ENCODE data around the gene FAM180B. TPM values are rescaled to one million over a fixed set of nuclear protein-coding genes. Genes with fewer than 3 reads are reported as not detected.

FAM180B gene
- total and polyA plus RNA-seq, 4 donors, result not detected

- no peak overlapping the region for H3K27ac ChIP-seq (ENCODE audit: low read depth in 1 of 2, low read length in 2 of 2)
- no peaks in the 10 kb centered on the region for H3K27me3 ChIP-seq (ENCODE audit: control insufficient read depth in 4 of 4, insufficient read depth in 4 of 4, low read length in 3 of 4)
- H3K4me3 ChIP-seq (ENCODE audit: low read depth in 1 of 3, low read length in 3 of 3), result no peak overlapping the region
- no peak for DNase-seq (ENCODE audit: low spot score)
- peaks cover 0 to 15% (median 4%) of the 10 kb centered on the region in 4 donors for H3K36me3 ChIP-seq (ENCODE audit: control insufficient read depth in 4 of 4, insufficient read depth in 3 of 4, low read depth in 1 of 4, low read length in 3 of 4)
- no peaks in the 10 kb centered on the region for H3K9me3 ChIP-seq (ENCODE audit: control insufficient read depth in 4 of 4, low read length in 3 of 4)
- no peak for TF ChIP-seq TAF1 (conservative IDR thresholded peaks at IDR 0.05)
- TF ChIP-seq GABPA (IDR thresholded peaks at IDR 0.05 in 1 of 2, conservative IDR thresholded peaks at IDR 0.05 in 1 of 2), result no peak
- TF ChIP-seq HNF4G (IDR thresholded peaks at IDR 0.05), result no peak
- TF ChIP-seq RXRA (IDR thresholded peaks at IDR 0.05), result no peak
- TF ChIP-seq FOXA1 (IDR thresholded peaks at IDR 0.05), result no peak
- TF ChIP-seq, protein P1, sequence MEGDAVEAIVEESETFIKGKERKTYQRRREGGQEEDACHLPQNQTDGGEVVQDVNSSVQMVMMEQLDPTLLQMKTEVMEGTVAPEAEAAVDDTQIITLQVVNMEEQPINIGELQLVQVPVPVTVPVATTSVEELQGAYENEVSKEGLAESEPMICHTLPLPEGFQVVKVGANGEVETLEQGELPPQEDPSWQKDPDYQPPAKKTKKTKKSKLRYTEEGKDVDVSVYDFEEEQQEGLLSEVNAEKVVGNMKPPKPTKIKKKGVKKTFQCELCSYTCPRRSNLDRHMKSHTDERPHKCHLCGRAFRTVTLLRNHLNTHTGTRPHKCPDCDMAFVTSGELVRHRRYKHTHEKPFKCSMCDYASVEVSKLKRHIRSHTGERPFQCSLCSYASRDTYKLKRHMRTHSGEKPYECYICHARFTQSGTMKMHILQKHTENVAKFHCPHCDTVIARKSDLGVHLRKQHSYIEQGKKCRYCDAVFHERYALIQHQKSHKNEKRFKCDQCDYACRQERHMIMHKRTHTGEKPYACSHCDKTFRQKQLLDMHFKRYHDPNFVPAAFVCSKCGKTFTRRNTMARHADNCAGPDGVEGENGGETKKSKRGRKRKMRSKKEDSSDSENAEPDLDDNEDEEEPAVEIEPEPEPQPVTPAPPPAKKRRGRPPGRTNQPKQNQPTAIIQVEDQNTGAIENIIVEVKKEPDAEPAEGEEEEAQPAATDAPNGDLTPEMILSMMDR (IDR thresholded peaks at IDR 0.05; ENCODE audit: low read depth, low read length, missing input control), result no peak
- no peak for TF ChIP-seq FOXA2 (IDR thresholded peaks at IDR 0.05)
- TF ChIP-seq YY1 (IDR thresholded peaks at IDR 0.05), result no peak
- TF ChIP-seq EGR1 (IDR thresholded peaks at IDR 0.05; ENCODE audit: low read depth in 2 of 2), result no peak
- no peak for TF ChIP-seq JUND (IDR thresholded peaks at IDR 0.05)
- no peak for TF ChIP-seq SP1 (IDR thresholded peaks at IDR 0.05)
- TF ChIP-seq HNF4A (conservative IDR thresholded peaks at IDR 0.05), result no peak
- TF ChIP-seq RAD21 (IDR thresholded peaks at IDR 0.05), result no peak
- TF ChIP-seq, protein P2, sequence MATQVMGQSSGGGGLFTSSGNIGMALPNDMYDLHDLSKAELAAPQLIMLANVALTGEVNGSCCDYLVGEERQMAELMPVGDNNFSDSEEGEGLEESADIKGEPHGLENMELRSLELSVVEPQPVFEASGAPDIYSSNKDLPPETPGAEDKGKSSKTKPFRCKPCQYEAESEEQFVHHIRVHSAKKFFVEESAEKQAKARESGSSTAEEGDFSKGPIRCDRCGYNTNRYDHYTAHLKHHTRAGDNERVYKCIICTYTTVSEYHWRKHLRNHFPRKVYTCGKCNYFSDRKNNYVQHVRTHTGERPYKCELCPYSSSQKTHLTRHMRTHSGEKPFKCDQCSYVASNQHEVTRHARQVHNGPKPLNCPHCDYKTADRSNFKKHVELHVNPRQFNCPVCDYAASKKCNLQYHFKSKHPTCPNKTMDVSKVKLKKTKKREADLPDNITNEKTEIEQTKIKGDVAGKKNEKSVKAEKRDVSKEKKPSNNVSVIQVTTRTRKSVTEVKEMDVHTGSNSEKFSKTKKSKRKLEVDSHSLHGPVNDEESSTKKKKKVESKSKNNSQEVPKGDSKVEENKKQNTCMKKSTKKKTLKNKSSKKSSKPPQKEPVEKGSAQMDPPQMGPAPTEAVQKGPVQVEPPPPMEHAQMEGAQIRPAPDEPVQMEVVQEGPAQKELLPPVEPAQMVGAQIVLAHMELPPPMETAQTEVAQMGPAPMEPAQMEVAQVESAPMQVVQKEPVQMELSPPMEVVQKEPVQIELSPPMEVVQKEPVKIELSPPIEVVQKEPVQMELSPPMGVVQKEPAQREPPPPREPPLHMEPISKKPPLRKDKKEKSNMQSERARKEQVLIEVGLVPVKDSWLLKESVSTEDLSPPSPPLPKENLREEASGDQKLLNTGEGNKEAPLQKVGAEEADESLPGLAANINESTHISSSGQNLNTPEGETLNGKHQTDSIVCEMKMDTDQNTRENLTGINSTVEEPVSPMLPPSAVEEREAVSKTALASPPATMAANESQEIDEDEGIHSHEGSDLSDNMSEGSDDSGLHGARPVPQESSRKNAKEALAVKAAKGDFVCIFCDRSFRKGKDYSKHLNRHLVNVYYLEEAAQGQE (IDR thresholded peaks at IDR 0.05), result no peak
- peaks cover 3 to 35% (median 27%) of the 10 kb centered on the region in 4 donors for H3K4me1 ChIP-seq (ENCODE audit: control insufficient read depth in 4 of 4, insufficient read depth in 4 of 4, low read length in 3 of 4)
- 95% methylated on average over 4 of the region's 4 CpGs for WGBS
- no peak overlapping the region for H3K9ac ChIP-seq (ENCODE audit: low read depth in 1 of 2, low read length in 2 of 2)
These were observed 15.1 kb upstream of the FAM180B start for GRCh38 chr11:47571357-47571729.

DNA sequence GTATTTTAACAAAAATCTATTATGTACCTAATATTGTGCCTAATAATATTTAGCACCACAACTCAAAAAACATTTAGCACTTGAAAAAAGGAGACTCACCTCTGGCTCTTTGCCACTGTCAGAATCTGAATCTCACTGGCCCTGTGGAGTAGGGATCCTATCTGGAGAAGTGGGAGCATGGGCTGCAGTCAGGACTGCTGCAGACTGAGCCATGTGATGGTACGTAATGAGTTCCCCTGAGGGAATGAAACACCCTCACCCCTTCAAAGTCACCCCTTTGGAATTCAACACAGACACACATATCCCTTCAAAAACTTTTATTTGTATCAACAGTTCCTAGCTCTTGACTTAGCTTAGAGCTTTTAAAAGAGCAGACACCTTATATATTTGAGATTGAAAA is 14.6 kb upstream of the FAM180B start:
- H3K9ac ChIP-seq (ENCODE audit: low read depth in 1 of 2, low read length in 2 of 2), result no peak overlapping the region
- H3K4me1 ChIP-seq (ENCODE audit: control insufficient read depth in 4 of 4, insufficient read depth in 4 of 4, low read length in 3 of 4), result peaks cover 3 to 30% (median 25%) of the 10 kb centered on the region in 4 donors
- no peaks in the 10 kb centered on the region for H3K9me3 ChIP-seq (ENCODE audit: control insufficient read depth in 4 of 4, low read length in 3 of 4)
- H3K27me3 ChIP-seq (ENCODE audit: control insufficient read depth in 4 of 4, insufficient read depth in 4 of 4, low read length in 3 of 4), result no peaks in the 10 kb centered on the region
- no peak overlapping the region for H3K4me3 ChIP-seq (ENCODE audit: low read depth in 1 of 3, low read length in 3 of 3)
- peak overlapping the region in 1 of 2 donors; percentile 2 for H3K27ac ChIP-seq (ENCODE audit: low read depth in 1 of 2, low read length in 2 of 2)
- WGBS, result 93% methylated on average over 1 of the region's 1 CpG
- no peak for DNase-seq (ENCODE audit: low spot score)
- peaks cover 0 to 15% (median 4%) of the 10 kb centered on the region in 4 donors for H3K36me3 ChIP-seq (ENCODE audit: control insufficient read depth in 4 of 4, insufficient read depth in 3 of 4, low read depth in 1 of 4, low read length in 3 of 4)
- TF ChIP-seq FOXA1 (IDR thresholded peaks at IDR 0.05) (no peak), FOXA2 (IDR thresholded peaks at IDR 0.05) (no peak), JUND (IDR thresholded peaks at IDR 0.05) (no peak), HNF4A (conservative IDR thresholded peaks at IDR 0.05) (no peak), YY1 (IDR thresholded peaks at IDR 0.05) (no peak), RAD21 (IDR thresholded peaks at IDR 0.05) (no peak), ZBTB33 (IDR thresholded peaks at IDR 0.05) (no peak), HNF4G (IDR thresholded peaks at IDR 0.05) (no peak), ATF3 (IDR thresholded peaks at IDR 0.05) (no peak), EGR1 (IDR thresholded peaks at IDR 0.05; ENCODE audit: low read depth in 2 of 2) (no peak), RXRA (IDR thresholded peaks at IDR 0.05) (no peak), TAF1 (conservative IDR thresholded peaks at IDR 0.05) (no peak), SP1 (IDR thresholded peaks at IDR 0.05) (no peak), GABPA (IDR thresholded peaks at IDR 0.05 in 1 of 2, conservative IDR thresholded peaks at IDR 0.05 in 1 of 2) (no peak)
- TF ChIP-seq, protein P1 (IDR thresholded peaks at IDR 0.05; ENCODE audit: low read depth, low read length, missing input control), result no peak
- TF ChIP-seq, protein P3, sequence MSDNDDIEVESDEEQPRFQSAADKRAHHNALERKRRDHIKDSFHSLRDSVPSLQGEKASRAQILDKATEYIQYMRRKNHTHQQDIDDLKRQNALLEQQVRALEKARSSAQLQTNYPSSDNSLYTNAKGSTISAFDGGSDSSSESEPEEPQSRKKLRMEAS (IDR thresholded peaks at IDR 0.05), result no peak
- TF ChIP-seq, protein P2 (IDR thresholded peaks at IDR 0.05), result no peak
